ENCODE data around the gene ANKS1B.
A peak's percentile ranks its signal among the peaks of the same experiment; 100 is the strongest.

The ANKS1B gene

GRCh38 chr12:98701166-98701565 lies 1283.6 kb downstream of the ANKS1B start:
- H3K27me3 ChIP-seq (ENCODE audit: insufficient read depth, low read depth, severe bottlenecking), result no peaks in the 10 kb centered on the region
- H3K36me3 ChIP-seq, result peaks cover 6% of the 10 kb centered on the region
- H3K4me3 ChIP-seq (ENCODE audit: low read depth, low read length), result no peak overlapping the region
- H3K9me3 ChIP-seq (ENCODE audit: severe bottlenecking), result no peaks in the 10 kb centered on the region
- no peak overlapping the region for H3K27ac ChIP-seq
- DNase-seq, result no peak
- TF ChIP-seq CTCF (IDR thresholded peaks at IDR 0.05; ENCODE audit: low read depth, low read length), result no peak

GRCh38 chr12:98699586-98699985 lies 1285.2 kb downstream of the ANKS1B start:
- no peaks in the 10 kb centered on the region for H3K27me3 ChIP-seq (ENCODE audit: insufficient read depth, low read depth, severe bottlenecking)
- no peak for DNase-seq
- no peak for TF ChIP-seq CTCF (IDR thresholded peaks at IDR 0.05; ENCODE audit: low read depth, low read length)
- peaks cover 8% of the 10 kb centered on the region for H3K36me3 ChIP-seq
- no peak overlapping the region for H3K4me3 ChIP-seq (ENCODE audit: low read depth, low read length)
- no peaks in the 10 kb centered on the region for H3K9me3 ChIP-seq (ENCODE audit: severe bottlenecking)
- no peak overlapping the region for H3K27ac ChIP-seq

- no peak overlapping the region for H3K4me3 ChIP-seq (ENCODE audit: low read depth, low read length)
- no peak overlapping the region for H3K27ac ChIP-seq
- H3K9me3 ChIP-seq (ENCODE audit: severe bottlenecking), result no peaks in the 10 kb centered on the region
- no peaks in the 10 kb centered on the region for H3K27me3 ChIP-seq (ENCODE audit: insufficient read depth, low read depth, severe bottlenecking)
- peak; percentile 84 for TF ChIP-seq CTCF (IDR thresholded peaks at IDR 0.05; ENCODE audit: low read depth, low read length)
- DNase-seq, result peak; percentile 55
- peaks cover 8% of the 10 kb centered on the region for H3K36me3 ChIP-seq
Measured at GRCh38 chr12:98698603-98699463, 1285.9 kb downstream of the ANKS1B start.

- no peak for TF ChIP-seq CTCF (IDR thresholded peaks at IDR 0.05; ENCODE audit: low read depth, low read length)
- Histone ChIP-seq H3K27ac (no peak overlapping the region), H3K27me3 (ENCODE audit: insufficient read depth, low read depth, severe bottlenecking) (no peaks in the 10 kb centered on the region), H3K36me3 (peaks cover 8% of the 10 kb centered on the region), H3K4me3 (ENCODE audit: low read depth, low read length) (no peak overlapping the region), H3K9me3 (ENCODE audit: severe bottlenecking) (no peaks in the 10 kb centered on the region)
- no peak for DNase-seq
Measured at GRCh38 chr12:98697209-98697608, 1287.5 kb downstream of the ANKS1B start.

GRCh38 chr12:98696036-98696646 lies 1288.6 kb downstream of the ANKS1B start:
- H3K4me3 ChIP-seq (ENCODE audit: low read depth, low read length), result no peak overlapping the region
- H3K9me3 ChIP-seq (ENCODE audit: severe bottlenecking), result no peaks in the 10 kb centered on the region
- H3K27me3 ChIP-seq (ENCODE audit: insufficient read depth, low read depth, severe bottlenecking), result no peaks in the 10 kb centered on the region
- no peak for TF ChIP-seq CTCF (IDR thresholded peaks at IDR 0.05; ENCODE audit: low read depth, low read length)
- H3K27ac ChIP-seq, result no peak overlapping the region
- H3K36me3 ChIP-seq, result peaks cover 8% of the 10 kb centered on the region
- no peak for DNase-seq
